ENCODE data around the gene NHLH1. TPM values are rescaled to one million over a fixed set of nuclear protein-coding genes. Genes with fewer than 3 reads are reported as not detected.

NHLH1 gene
- total and polyA plus RNA-seq, 2 donors (not counting 3 experiments of a cell fraction or from before 2014, with no cell fraction given): 0.46 TPM

DNA sequence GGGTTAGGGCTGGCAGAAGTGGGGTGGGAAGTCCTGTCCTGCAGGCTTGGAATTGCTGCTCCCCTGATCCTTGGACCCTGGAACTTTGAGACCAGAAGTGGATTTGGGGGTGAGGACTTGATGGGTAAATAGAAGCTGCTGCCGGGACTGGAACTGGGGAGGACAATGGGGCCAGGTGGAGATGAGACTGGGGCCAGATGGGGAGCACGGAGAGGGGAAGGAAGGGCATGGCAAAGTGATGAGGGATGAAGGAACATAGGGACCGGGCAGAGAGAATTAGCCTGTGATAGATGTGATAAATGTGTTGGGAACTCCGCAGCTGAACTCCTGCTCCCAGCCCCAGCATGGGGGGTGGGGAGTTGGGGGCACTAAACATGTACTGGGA is 637 bp downstream of the NHLH1 start:
- intact Hi-C loops (cut with micrococcal nuclease) (no loop called here), dilution Hi-C loops (cut with MboI; ENCODE audit: extremely low pct_ligation_motif_present, low sequenced_read_pairs) (no loop called here)
- no TSS peak for BruUV-seq (replicated peaks)
- Histone ChIP-seq H3K4me1 (ENCODE audit: control insufficient read depth, extremely low read depth, insufficient read depth, low read length) (no peaks in the 10 kb centered on the region), H3K36me3 (ENCODE audit: control insufficient read depth in 2 of 2, extremely low read depth in 1 of 2, insufficient read depth in 2 of 2, low read length in 2 of 2) (no peaks in the 10 kb centered on the region), H3K9me1 (replicated peaks; ENCODE audit: control insufficient read depth, extremely low read depth, insufficient read depth, low read length) (no peaks in the 10 kb centered on the region), H3K4me2 (ENCODE audit: insufficient read depth, low read length) (no peak overlapping the region), H3K4me3 (replicated peaks in 1 of 3; ENCODE audit: insufficient read depth in 1 of 3, low read depth in 1 of 3, low read length in 3 of 3) (no peak overlapping the region), H3K27me3 (ENCODE audit: control insufficient read depth in 2 of 2, insufficient read depth in 2 of 2, low read length in 2 of 2) (peaks cover 3 to 11% of the 10 kb centered on the region in 2 experiments), H3K27ac (ENCODE audit: insufficient read depth, low read depth, low read length) (no peak overlapping the region), H3K9ac (replicated peaks; ENCODE audit: extremely low read depth, insufficient read depth, low read length) (no peak overlapping the region), H3K79me2 (ENCODE audit: control insufficient read depth, insufficient read depth, low read length) (no peaks in the 10 kb centered on the region), H4K20me1 (replicated peaks; ENCODE audit: control insufficient read depth, extremely low read depth, insufficient read depth, low read length) (no peaks in the 10 kb centered on the region), H2AFZ (ENCODE audit: low read depth, low read length) (no peak overlapping the region), H3K9me3 (replicated peaks; ENCODE audit: control insufficient read depth, insufficient read depth, low read length) (no peaks in the 10 kb centered on the region)
- ChIA-PET POLR2A (no interaction called here), CTCF (interaction anchor here (4.1 kb wide), 1 partner anchor 9 kb away, joined by 29 read pairs; no protein-coding TSS in a partner anchor)
- DNase-seq (ENCODE audit: low read depth, low spot score): no peak
- no peak for TF ChIP-seq POLR2AphosphoS5 (IDR thresholded peaks at IDR 0.05; ENCODE audit: insufficient read depth, low read depth, low read length)
- no peak for TF ChIP-seq MYC (IDR thresholded peaks at IDR 0.05; ENCODE audit: low read depth, low read length)
- FAIRE-seq: no peak

DNA sequence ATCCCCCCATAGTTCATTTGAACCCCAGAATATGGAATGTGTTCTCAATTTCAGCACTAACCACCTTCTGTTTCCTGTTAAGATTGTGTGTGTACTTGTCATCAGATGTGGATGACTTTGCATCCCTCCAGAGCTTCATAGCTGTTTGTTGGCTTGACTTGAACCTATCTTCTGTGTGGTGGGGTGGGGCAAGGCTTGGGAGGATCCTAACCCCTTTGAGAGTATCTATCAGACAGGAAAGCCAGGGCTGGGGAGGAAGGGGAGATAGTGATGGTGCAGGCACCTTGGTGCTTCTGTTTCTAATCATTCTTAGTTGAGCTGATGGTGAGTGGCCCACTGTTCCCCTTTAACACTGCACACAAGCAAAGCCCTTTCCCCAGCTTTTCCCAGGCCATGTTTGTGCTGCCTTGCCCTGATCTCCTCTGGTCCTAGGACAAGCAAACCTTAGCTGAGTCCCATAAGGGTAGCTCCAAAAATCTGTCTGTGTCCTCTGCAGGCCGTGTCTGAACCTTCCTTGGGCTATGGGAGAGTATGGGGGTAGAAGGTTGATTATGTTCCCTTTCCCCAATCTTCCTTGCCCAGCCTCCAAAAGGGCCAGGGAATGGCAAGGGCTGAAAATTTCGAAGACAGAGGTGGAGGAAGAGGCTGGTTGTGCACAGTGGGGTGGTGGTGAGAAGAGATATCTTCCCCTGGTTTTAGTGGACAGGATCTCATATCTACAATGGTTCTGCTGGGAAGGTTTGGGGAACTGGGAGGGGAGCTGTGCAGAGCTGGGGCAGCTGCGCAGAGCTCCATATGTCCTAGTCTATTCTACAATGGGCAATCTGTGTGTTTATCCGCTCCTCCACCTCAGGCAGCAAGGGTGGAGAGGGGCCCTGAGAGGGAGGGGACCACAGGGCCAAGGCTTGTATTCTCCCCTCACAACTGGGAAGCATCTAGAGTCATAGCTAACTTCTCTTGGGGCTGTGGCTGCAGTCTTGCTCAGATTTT is 1.4 kb downstream of the NHLH1 start:
- FAIRE-seq (no peak), DNase-seq (ENCODE audit: low read depth, low spot score) (no peak)
- ChIA-PET CTCF (interaction anchor here (0.9 to 4.1 kb wide), 2 partner anchors 8 to 76 kb away, joined by 3 to 29 read pairs; no protein-coding TSS in a partner anchor), POLR2A (no interaction called here)
- BruUV-seq (replicated peaks): no TSS peak
- H3K9me3 ChIP-seq (replicated peaks; ENCODE audit: control insufficient read depth, insufficient read depth, low read length): no peaks in the 10 kb centered on the region
- no peak for TF ChIP-seq FOS (IDR thresholded peaks at IDR 0.05; ENCODE audit: borderline replicate concordance, insufficient read depth, low read length)
- no peak for TF ChIP-seq POLR2A (IDR thresholded peaks at IDR 0.05; ENCODE audit: low read depth, low read length)
- TF ChIP-seq JUN (IDR thresholded peaks at IDR 0.05; ENCODE audit: borderline replicate concordance, insufficient read depth, insufficient read length, low read depth): no peak
- TF ChIP-seq MYC (IDR thresholded peaks at IDR 0.05; ENCODE audit: low read depth, low read length): no peak
- TF ChIP-seq, protein P1, sequence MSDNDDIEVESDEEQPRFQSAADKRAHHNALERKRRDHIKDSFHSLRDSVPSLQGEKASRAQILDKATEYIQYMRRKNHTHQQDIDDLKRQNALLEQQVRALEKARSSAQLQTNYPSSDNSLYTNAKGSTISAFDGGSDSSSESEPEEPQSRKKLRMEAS (IDR thresholded peaks at IDR 0.05; ENCODE audit: insufficient read depth, insufficient read length): no peak
- TF ChIP-seq, protein P2, sequence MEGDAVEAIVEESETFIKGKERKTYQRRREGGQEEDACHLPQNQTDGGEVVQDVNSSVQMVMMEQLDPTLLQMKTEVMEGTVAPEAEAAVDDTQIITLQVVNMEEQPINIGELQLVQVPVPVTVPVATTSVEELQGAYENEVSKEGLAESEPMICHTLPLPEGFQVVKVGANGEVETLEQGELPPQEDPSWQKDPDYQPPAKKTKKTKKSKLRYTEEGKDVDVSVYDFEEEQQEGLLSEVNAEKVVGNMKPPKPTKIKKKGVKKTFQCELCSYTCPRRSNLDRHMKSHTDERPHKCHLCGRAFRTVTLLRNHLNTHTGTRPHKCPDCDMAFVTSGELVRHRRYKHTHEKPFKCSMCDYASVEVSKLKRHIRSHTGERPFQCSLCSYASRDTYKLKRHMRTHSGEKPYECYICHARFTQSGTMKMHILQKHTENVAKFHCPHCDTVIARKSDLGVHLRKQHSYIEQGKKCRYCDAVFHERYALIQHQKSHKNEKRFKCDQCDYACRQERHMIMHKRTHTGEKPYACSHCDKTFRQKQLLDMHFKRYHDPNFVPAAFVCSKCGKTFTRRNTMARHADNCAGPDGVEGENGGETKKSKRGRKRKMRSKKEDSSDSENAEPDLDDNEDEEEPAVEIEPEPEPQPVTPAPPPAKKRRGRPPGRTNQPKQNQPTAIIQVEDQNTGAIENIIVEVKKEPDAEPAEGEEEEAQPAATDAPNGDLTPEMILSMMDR (IDR thresholded peaks at IDR 0.05; ENCODE audit: extremely low read depth in 1 of 2, insufficient read depth in 1 of 2, low read depth in 1 of 2, low read length in 2 of 2): no peak
- TF ChIP-seq EZH2 (IDR thresholded peaks at IDR 0.05; ENCODE audit: borderline replicate concordance, low read depth, low read length, severe bottlenecking): no peak
- no peak for TF ChIP-seq GATA2 (IDR thresholded peaks at IDR 0.05; ENCODE audit: insufficient read depth, insufficient read length, low read depth, low read length)
- no peak for TF ChIP-seq POLR2AphosphoS5 (IDR thresholded peaks at IDR 0.05; ENCODE audit: insufficient read depth, low read depth, low read length)
- dilution Hi-C loops (cut with MboI; ENCODE audit: extremely low pct_ligation_motif_present, low sequenced_read_pairs) (no loop called here), intact Hi-C loops (cut with micrococcal nuclease) (no loop called here)
- H3K9ac ChIP-seq (replicated peaks; ENCODE audit: extremely low read depth, insufficient read depth, low read length): no peak overlapping the region
- H3K4me3 ChIP-seq (replicated peaks in 1 of 3; ENCODE audit: insufficient read depth in 1 of 3, low read depth in 1 of 3, low read length in 3 of 3): no peak overlapping the region
- H3K27me3 ChIP-seq (ENCODE audit: control insufficient read depth in 2 of 2, insufficient read depth in 2 of 2, low read length in 2 of 2): peaks cover 3 to 11% of the 10 kb centered on the region in 2 experiments
- no peaks in the 10 kb centered on the region for H3K36me3 ChIP-seq (ENCODE audit: control insufficient read depth in 2 of 2, extremely low read depth in 1 of 2, insufficient read depth in 2 of 2, low read length in 2 of 2)
- H2AFZ ChIP-seq (ENCODE audit: low read depth, low read length): no peak overlapping the region
- no peaks in the 10 kb centered on the region for H3K4me1 ChIP-seq (ENCODE audit: control insufficient read depth, extremely low read depth, insufficient read depth, low read length)
- H3K79me2 ChIP-seq (ENCODE audit: control insufficient read depth, insufficient read depth, low read length): no peaks in the 10 kb centered on the region
- H3K4me2 ChIP-seq (ENCODE audit: insufficient read depth, low read length): no peak overlapping the region
- no peaks in the 10 kb centered on the region for H3K9me1 ChIP-seq (replicated peaks; ENCODE audit: control insufficient read depth, extremely low read depth, insufficient read depth, low read length)
- H3K27ac ChIP-seq (ENCODE audit: insufficient read depth, low read depth, low read length): no peak overlapping the region
- H4K20me1 ChIP-seq (replicated peaks; ENCODE audit: control insufficient read depth, extremely low read depth, insufficient read depth, low read length): no peaks in the 10 kb centered on the region

Measured in endothelial cell of umbilical vein (primary cell).